PC-9 (cell line): Measurements from ENCODE around the gene DNAJC30. TPM values are rescaled to one million over a fixed set of nuclear protein-coding genes. Genes with fewer than 3 reads are reported as not detected.
"Not testable (repeated sequence)": the region's sequence is repeated elsewhere in the genome, so short reads cannot be mapped to it uniquely, and the experiment has no call there.

Experiments
- BruUV-seq: library from RNA; stranded (reverse); fragments of 400-500 nt; replicated peaks from 2 replicates; lab custom pipeline; 2021; lab: Mats Ljungman, UMichigan
- CTCF ChIA-PET: fragments of 300-600 bp; sonication (Branson Sonifier 250); formaldehyde crosslinking; loops from one replicate; lab custom pipeline; 2022; ENCODE audit warnings: antibody characterized with exemption; lab: Charles Lee
- POLR2A ChIA-PET: fragments of 300-600 bp; sonication (Branson Sonifier 250); formaldehyde crosslinking; loops from one replicate; lab custom pipeline; 2022; ENCODE audit warnings: antibody characterized with exemption; ENCODE audit not compliant: unreplicated experiment; lab: Charles Lee
- DNase-seq, 2 experiments: peaks; one replicate each; pipeline versions ENCODE4 v3.0.0 to v3.0.0-alpha.2; 2015 to 2022; ENCODE audit warnings: mixed read lengths in 1 of 2
- H2AFZ ChIP-seq: fragments of 200-600 bp; sonication (generic); 2 replicates; pipeline ENCODE4 v1.8.1; 2017; ENCODE audit warnings: antibody characterized with exemption
- H3F3A ChIP-seq: fragments of 200-600 bp; sonication (generic); 2 replicates; pipeline ENCODE4 v1.8.1; 2017; ENCODE audit warnings: antibody characterized with exemption, mild to moderate bottlenecking, low read depth; ENCODE audit not compliant: insufficient read depth
- H3K27ac ChIP-seq: fragments of 200-600 bp; sonication (generic); 2 replicates; pipeline ENCODE4 v1.6.1; 2016; ENCODE audit warnings: mixed run types
- H3K27me3 ChIP-seq: fragments of 200-600 bp; sonication (generic); 2 replicates; pipeline ENCODE4 v1.6.1; 2016; ENCODE audit warnings: low read depth, mixed run types; ENCODE audit not compliant: insufficient read depth
- H3K36me3 ChIP-seq: fragments of 200-600 bp; sonication (generic); 2 replicates; pipeline ENCODE4 v1.6.1; 2016; ENCODE audit warnings: low read depth, mixed run types
- H3K4me1 ChIP-seq: fragments of 200-600 bp; sonication (generic); replicated peaks from 2 replicates; pipeline ENCODE4 v1.6.1; 2016; ENCODE audit warnings: mixed run types; ENCODE audit not compliant: insufficient read depth
- H3K4me2 ChIP-seq: fragments of 200-600 bp; sonication (generic); 2 replicates; pipeline ENCODE4 v1.6.1; 2017; ENCODE audit warnings: mixed run types
- H3K4me3 ChIP-seq: fragments of 200-600 bp; sonication (generic); 2 replicates; pipeline ENCODE4 v1.6.1; 2016; ENCODE audit warnings: mixed run types
- H3K79me2 ChIP-seq: fragments of 200-600 bp; sonication (generic); 2 replicates; pipeline ENCODE4 v1.6.1; 2017; ENCODE audit warnings: low read depth, mixed run types
- H3K9me2 ChIP-seq: fragments of 200-600 bp; sonication (generic); 2 replicates; pipeline ENCODE4 v1.8.1; 2017; ENCODE audit warnings: mild to moderate bottlenecking; ENCODE audit not compliant: insufficient read depth
- H3K9me3 ChIP-seq: fragments of 200-600 bp; sonication (generic); 2 replicates; pipeline ENCODE4 v1.8.1; 2016; ENCODE audit warnings: low read depth; ENCODE audit not compliant: insufficient read depth
- H4K20me1 ChIP-seq: fragments of 200-600 bp; sonication (generic); 2 replicates; pipeline ENCODE4 v1.8.1; 2017; ENCODE audit not compliant: insufficient read depth
- CTCF ChIP-seq: fragments of 200-600 bp; sonication (generic); conservative IDR thresholded peaks from 2 replicates; pipeline ENCODE4 v1.6.1; 2017; ENCODE audit warnings: mixed run types, antibody characterized with exemption, mild to moderate bottlenecking, moderate library complexity
- EZH2 ChIP-seq: fragments of 200-600 bp; sonication (generic); IDR thresholded peaks from 2 replicates; pipeline ENCODE4 v1.8.0; 2017; ENCODE audit warnings: antibody characterized with exemption, low read depth
- intact Hi-C: fragments of 100-400 bp; cut with micrococcal nuclease; formaldehyde crosslinking; loops from one replicate; pipeline ENCODE4 v1.10.0; 2022; ENCODE audit not compliant: unreplicated experiment
- total RNA-seq: library from RNA; stranded (reverse); gene quantifications from 2 replicates; pipeline ENCODE4 v1.2.3, GENCODE V29; 2021

Gene DNAJC30
- total RNA-seq, 1 experiment from 2014 or later = 9.5 TPM

- no peak overlapping the region for H2AFZ ChIP-seq
- H3F3A ChIP-seq = peaks cover 74% of the 10 kb centered on the region
- no peaks in the 10 kb centered on the region for H3K9me2 ChIP-seq
- DNase-seq = no peak
- H3K36me3 ChIP-seq = peaks cover 14% of the 10 kb centered on the region
- H4K20me1 ChIP-seq = peaks cover 38% of the 10 kb centered on the region
- peak overlapping the region; percentile 82 for H3K4me3 ChIP-seq
- peaks cover 65% of the 10 kb centered on the region for H3K79me2 ChIP-seq
- H3K4me2 ChIP-seq = peak overlapping the region; percentile 89
- intact Hi-C loops = loop anchor here (5.0 kb wide), 1 partner anchor 50 kb away; the partner anchor contains the start of gene VPS37D
- H3K4me1 ChIP-seq = peaks cover 53% of the 10 kb centered on the region
- TF ChIP-seq CTCF = no peak
- TF ChIP-seq EZH2 = no peak
- no peaks in the 10 kb centered on the region for H3K9me3 ChIP-seq
- H3K27ac ChIP-seq = peak overlapping the region; percentile 86
- POLR2A ChIA-PET = interaction anchor here (0.6 to 0.9 kb wide), 4 partner anchors 12 to 252 kb away, joined by 3 to 10 read pairs (median 6); no protein-coding TSS in a partner anchor
- BruUV-seq = no TSS peak
- CTCF ChIA-PET = interaction anchor here (0.6 kb wide), 1 partner anchor 12 kb away, joined by 3 read pairs; no protein-coding TSS in a partner anchor
- no peaks in the 10 kb centered on the region for H3K27me3 ChIP-seq
Observed at GRCh38 chr7:73717025-73717807, 34.0 kb upstream of the DNAJC30 start.

GRCh38 chr7:73716318-73716890, 33.2 kb upstream of the DNAJC30 start:
- Histone ChIP-seq H3K36me3 (peaks cover 14% of the 10 kb centered on the region), H3K4me2 (peak overlapping the region; percentile 89), H3K79me2 (peaks cover 73% of the 10 kb centered on the region), H3K9me2 (no peaks in the 10 kb centered on the region), H3K27me3 (no peaks in the 10 kb centered on the region), H3K4me1 (peaks cover 46% of the 10 kb centered on the region), H3K9me3 (no peaks in the 10 kb centered on the region), H2AFZ (no peak overlapping the region), H3K27ac (peak overlapping the region; percentile 50), H4K20me1 (peaks cover 46% of the 10 kb centered on the region), H3K4me3 (peak overlapping the region; percentile 21; the same call in 1 of the 2 replicates), H3F3A (peaks cover 71% of the 10 kb centered on the region)
- BruUV-seq = TSS peak; percentile 48
- DNase-seq = no peak
- CTCF ChIA-PET = interaction anchor here (0.6 kb wide), 1 partner anchor 85 kb away, joined by 5 read pairs; no protein-coding TSS in a partner anchor
- TF ChIP-seq CTCF = no peak
- TF ChIP-seq EZH2 = no peak
- intact Hi-C loops = loop anchor here (5.0 kb wide), 1 partner anchor 49 kb away; the partner anchor contains the start of gene VPS37D
- POLR2A ChIA-PET = interaction anchor here (0.6 to 1.1 kb wide), 2 partner anchors 9 to 93 kb away, joined by 4 to 7 read pairs; no protein-coding TSS in a partner anchor

- peaks cover 67% of the 10 kb centered on the region for H3F3A ChIP-seq
- intact Hi-C loops = loop anchor here (1.0 to 5.0 kb wide), 5 partner anchors 8 to 193 kb away; partner anchors contain the start of genes BAZ1B, BUD23, DNAJC30 and VPS37D
- H3K4me1 ChIP-seq = peaks cover 42% of the 10 kb centered on the region
- peak overlapping the region; percentile 7; the same call in 1 of the 2 replicates for H3K4me3 ChIP-seq
- H2AFZ ChIP-seq = no peak overlapping the region
- H3K79me2 ChIP-seq = peaks cover 79% of the 10 kb centered on the region
- H3K27ac ChIP-seq = peak overlapping the region; percentile 61
- no TSS peak for BruUV-seq
- CTCF ChIA-PET = interaction anchor here (0.6 kb wide), 1 partner anchor 85 kb away, joined by 5 read pairs; no protein-coding TSS in a partner anchor
- POLR2A ChIA-PET = interaction anchor here (0.6 to 1.1 kb wide), 6 partner anchors 9 to 867 kb away, joined by 3 to 10 read pairs (median 6); partner anchors contain the start of gene LAT2
- no peaks in the 10 kb centered on the region for H3K27me3 ChIP-seq
- TF ChIP-seq CTCF (no peak), EZH2 (no peak)
- peaks cover 51% of the 10 kb centered on the region for H4K20me1 ChIP-seq
- H3K4me2 ChIP-seq = peak overlapping the region; percentile 89
- peak; percentile 98 to 99 for DNase-seq
- H3K9me2 ChIP-seq = no peaks in the 10 kb centered on the region
- H3K36me3 ChIP-seq = peaks cover 14% of the 10 kb centered on the region
- H3K9me3 ChIP-seq = no peaks in the 10 kb centered on the region
Observed at GRCh38 chr7:73715648-73716317, 32.5 kb upstream of the DNAJC30 start.

GRCh38 chr7:73713319-73713718, 30.1 kb upstream of the DNAJC30 start:
- H3K27me3 ChIP-seq, H3K27ac ChIP-seq, H3K9me2 ChIP-seq, H2AFZ ChIP-seq, H3K4me2 ChIP-seq, POLR2A ChIA-PET, BruUV-seq, CTCF ChIA-PET, H3K4me3 ChIP-seq, DNase-seq, H3K9me3 ChIP-seq, intact Hi-C loops: not testable (repeated sequence)
- Histone ChIP-seq H3F3A (peaks cover 74% of the 10 kb centered on the region), H4K20me1 (peaks cover 64% of the 10 kb centered on the region), H3K79me2 (peaks cover 90% of the 10 kb centered on the region), H3K4me1 (peaks cover 45% of the 10 kb centered on the region), H3K36me3 (peaks cover 16% of the 10 kb centered on the region)
